Smooth muscle cell (in vitro differentiated cells): ENCODE measurements around the gene NAPG. TPM values are rescaled to one million over a fixed set of nuclear protein-coding genes. Genes with fewer than 3 reads are reported as not detected.

Experiments used
- polyA plus RNA-seq: library from polyadenylated mRNA; unstranded; fragments of >200 nt; fragmentation: Nextera tagmentation; extraction: Ambion mirVana; gene quantifications from 2 replicates; pipeline ENCODE4 v1.2.1, GENCODE V29; 2016
- total RNA-seq: library from RNA; depleted of rRNA; stranded (reverse); fragments of >200 nt; gene quantifications from 2 replicates; pipeline ENCODE4 v1.2.3, GENCODE V29; 2014

NAPG gene
- total and polyA plus RNA-seq, 2 experiments from 2014 or later = 30.2 to 57.4 TPM

Other genes with a start within 250 kb of the NAPG start
- gene APCDD1, start 71.4 kb upstream of the NAPG start, total RNA-seq = 15.0 and 17.3 TPM in 2 replicates
- gene APCDD1, start 71.4 kb upstream of the NAPG start, polyA plus RNA-seq = 23.1 and 24.5 TPM in 2 replicates